HL-60 (cell line): ENCODE measurements around the gene PYDC1.

Experiments used
- DNase-seq, 2 experiments: peaks; one replicate each; pipeline ENCODE4 v3.0.0-alpha.2; 2010 to 2020; ENCODE audit warnings: low read depth in 1 of 2, low spot score in 1 of 2
- H3K27ac ChIP-seq: fragments of 250-450 bp; sonication (Bioruptor Pico); replicated peaks from 2 replicates; pipeline ENCODE4 v1.5.1; 2020; ENCODE audit warnings: mild to moderate bottlenecking, moderate library complexity
- H3K27me3 ChIP-seq: fragments of 250-450 bp; sonication (Bioruptor Pico); 2 replicates; pipeline ENCODE4 v1.5.1; 2021; ENCODE audit warnings: mild to moderate bottlenecking, moderate library complexity; ENCODE audit not compliant: insufficient read depth, poor library complexity, severe bottlenecking
- H3K4me3 ChIP-seq: replicated peaks from 2 replicates; pipeline ENCODE4 v1.5.1; 2011; ENCODE audit warnings: mild to moderate bottlenecking, control low read depth, low read length; ENCODE audit not compliant: insufficient read depth
- CTCF ChIP-seq: IDR thresholded peaks from one replicate; pipeline ENCODE4 v1.5.1; 2011; ENCODE audit warnings: low read length, control low read depth, inconsistent platforms; ENCODE audit not compliant: insufficient read depth
- GABPA ChIP-seq: IDR thresholded peaks from 2 replicates; pipeline ENCODE4 v1.6.1; 2012; ENCODE audit warnings: low read depth
- POLR2AphosphoS5 ChIP-seq: IDR thresholded peaks from 2 replicates; pipeline ENCODE4 v1.6.1; 2012; ENCODE audit warnings: low read depth
- REST ChIP-seq: IDR thresholded peaks from 2 replicates; pipeline ENCODE4 v1.6.1; 2012; ENCODE audit warnings: low read depth; ENCODE audit not compliant: insufficient replicate concordance
- SPI1 ChIP-seq: IDR thresholded peaks from 2 replicates; pipeline ENCODE4 v1.6.1; 2012; ENCODE audit warnings: low read depth, mild to moderate bottlenecking, borderline replicate concordance

The PYDC1 gene

DNA sequence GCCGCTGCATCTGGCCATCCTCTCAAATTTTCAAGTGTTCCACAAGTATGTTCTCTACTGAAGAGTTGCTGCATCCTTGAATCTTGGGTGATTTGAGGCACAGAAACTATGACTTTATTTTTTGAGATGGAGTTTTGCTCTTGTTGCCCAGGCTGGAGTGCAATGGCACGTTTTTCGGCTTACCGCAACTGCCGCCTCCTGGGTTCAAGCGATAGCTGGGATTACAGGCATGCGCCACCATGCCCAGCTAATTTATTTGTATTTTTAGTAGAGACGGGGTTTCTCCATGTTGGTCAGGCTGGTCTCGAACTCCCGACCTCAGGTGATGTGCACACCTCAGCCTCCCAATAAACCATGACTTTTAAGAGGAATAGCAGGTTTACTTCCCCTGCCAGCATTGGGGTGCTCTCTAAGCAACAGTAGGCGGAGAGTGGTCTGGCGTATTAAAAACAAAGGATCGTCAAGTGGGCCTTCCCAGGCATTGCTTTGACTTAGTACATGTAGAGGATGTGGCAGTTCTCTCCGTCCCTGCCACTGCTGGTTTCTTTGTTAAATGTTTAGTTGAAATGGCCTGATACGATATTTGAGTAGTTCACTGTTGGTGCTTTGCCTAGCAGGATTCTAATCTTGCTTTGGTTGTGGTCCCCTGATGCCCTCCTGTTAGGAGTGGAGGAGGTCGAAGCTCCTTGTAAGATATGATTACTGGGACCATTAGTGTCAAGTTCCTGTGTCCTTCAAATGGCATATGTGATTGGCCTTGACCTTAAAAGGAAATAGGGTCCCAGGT lies 23.9 kb downstream of the PYDC1 start:
- DNase-seq = no peak
- no peaks in the 10 kb centered on the region for H3K27me3 ChIP-seq
- no peak overlapping the region for H3K27ac ChIP-seq
- TF ChIP-seq CTCF = no peak
- no peak; the same call in none of the 2 replicates for TF ChIP-seq POLR2AphosphoS5
- no peak for TF ChIP-seq REST
- no peak for TF ChIP-seq SPI1
- TF ChIP-seq GABPA = no peak
- H3K4me3 ChIP-seq = no peak overlapping the region

- Histone ChIP-seq H3K4me3 (no peak overlapping the region), H3K27me3 (no peaks in the 10 kb centered on the region), H3K27ac (no peak overlapping the region)
- DNase-seq = no peak
- TF ChIP-seq REST = no peak
- TF ChIP-seq CTCF = no peak
- TF ChIP-seq POLR2AphosphoS5 = peak; percentile 66; the same call in 1 of the 2 replicates
Observed at GRCh38 chr16:31191697-31192428, 25.1 kb downstream of the PYDC1 start.

DNA sequence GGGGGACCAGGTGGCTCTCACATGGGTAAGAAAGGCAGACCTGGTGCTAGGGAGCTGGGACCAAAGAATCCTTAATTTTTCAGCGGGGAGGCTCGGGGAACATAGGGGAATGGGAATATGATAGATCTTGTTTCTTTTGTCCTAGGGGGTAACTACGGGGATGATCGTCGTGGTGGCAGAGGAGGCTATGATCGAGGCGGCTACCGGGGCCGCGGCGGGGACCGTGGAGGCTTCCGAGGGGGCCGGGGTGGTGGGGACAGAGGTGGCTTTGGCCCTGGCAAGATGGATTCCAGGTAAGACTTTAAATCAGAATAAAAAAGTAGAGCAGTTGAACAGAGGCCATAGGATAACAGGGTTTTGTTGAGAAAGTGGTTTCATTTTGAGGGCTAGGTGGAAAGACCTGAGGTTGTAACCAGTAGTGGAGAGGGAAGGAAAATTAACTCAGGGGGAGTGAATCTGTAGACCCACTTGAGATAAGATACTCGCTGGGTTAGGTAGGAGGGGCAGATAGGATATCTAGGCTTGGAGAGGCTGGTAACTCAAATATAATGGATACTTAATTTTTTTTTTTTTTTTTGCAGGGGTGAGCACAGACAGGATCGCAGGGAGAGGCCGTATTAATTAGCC lies 26.0 kb downstream of the PYDC1 start:
- DNase-seq = no peak
- no peaks in the 10 kb centered on the region for H3K27me3 ChIP-seq
- no peak overlapping the region for H3K27ac ChIP-seq
- H3K4me3 ChIP-seq = no peak overlapping the region
- TF ChIP-seq SPI1 (no peak), GABPA (no peak), POLR2AphosphoS5 (no peak; the same call in 1 of the 2 replicates), REST (no peak), CTCF (no peak)
